BE2C (cell line): Measurements from ENCODE around the gene CACNA1D.

Experiments used
- DNase-seq: peaks from one replicate; pipeline ENCODE4 v3.0.0-alpha.2; 2020
- H3K27me3 ChIP-seq: fragments of 250-450 bp; sonication (Bioruptor Pico); 2 replicates; pipeline ENCODE4 v1.5.1; 2020; ENCODE audit warnings: mild to moderate bottlenecking
- H3K36me3 ChIP-seq: fragments of 250-450 bp; sonication (Bioruptor Pico); 2 replicates; pipeline ENCODE4 v1.5.1; 2020; ENCODE audit warnings: mild to moderate bottlenecking
- H3K4me1 ChIP-seq: fragments of 250-450 bp; sonication (Bioruptor Pico); 2 replicates; pipeline ENCODE4 v1.5.1; 2020
- H3K4me3 ChIP-seq: 2 replicates; pipeline ENCODE4 v1.5.1; 2011; ENCODE audit warnings: low read depth, low read length
- H3K9me3 ChIP-seq: fragments of 250-450 bp; sonication (Bioruptor Pico); 2 replicates; pipeline ENCODE4 v1.5.1; 2020
- CTCF ChIP-seq: IDR thresholded peaks from 2 replicates; pipeline ENCODE4 v1.5.1; 2012; ENCODE audit warnings: mild to moderate bottlenecking, low read depth, low read length

CACNA1D gene

GRCh38 chr3:53816425-53816824 is 322.0 kb downstream of the CACNA1D start:
- no peaks in the 10 kb centered on the region for H3K27me3 ChIP-seq
- no peak for DNase-seq
- no peak for TF ChIP-seq CTCF
- no peaks in the 10 kb centered on the region for H3K9me3 ChIP-seq
- H3K36me3 ChIP-seq: no peaks in the 10 kb centered on the region
- no peaks in the 10 kb centered on the region for H3K4me1 ChIP-seq
- no peak overlapping the region for H3K4me3 ChIP-seq

GRCh38 chr3:53817211-53817610 is 322.8 kb downstream of the CACNA1D start:
- no peak for DNase-seq
- no peak overlapping the region for H3K4me3 ChIP-seq
- no peaks in the 10 kb centered on the region for H3K36me3 ChIP-seq
- H3K27me3 ChIP-seq: no peaks in the 10 kb centered on the region
- no peak for TF ChIP-seq CTCF
- no peaks in the 10 kb centered on the region for H3K4me1 ChIP-seq
- no peaks in the 10 kb centered on the region for H3K9me3 ChIP-seq

- H3K9me3 ChIP-seq: no peaks in the 10 kb centered on the region
- H3K4me1 ChIP-seq: no peaks in the 10 kb centered on the region
- no peak for DNase-seq
- no peak for TF ChIP-seq CTCF
- H3K27me3 ChIP-seq: no peaks in the 10 kb centered on the region
- no peaks in the 10 kb centered on the region for H3K36me3 ChIP-seq
- H3K4me3 ChIP-seq: no peak overlapping the region
Observed at GRCh38 chr3:53817809-53818208, 323.4 kb downstream of the CACNA1D start.

GRCh38 chr3:53818221-53819162 is 324.1 kb downstream of the CACNA1D start:
- no peaks in the 10 kb centered on the region for H3K36me3 ChIP-seq
- no peak overlapping the region for H3K4me3 ChIP-seq
- no peaks in the 10 kb centered on the region for H3K9me3 ChIP-seq
- no peak for DNase-seq
- no peaks in the 10 kb centered on the region for H3K27me3 ChIP-seq
- no peaks in the 10 kb centered on the region for H3K4me1 ChIP-seq
- TF ChIP-seq CTCF: no peak

- no peaks in the 10 kb centered on the region for H3K9me3 ChIP-seq
- no peak for TF ChIP-seq CTCF
- H3K36me3 ChIP-seq: no peaks in the 10 kb centered on the region
- H3K4me1 ChIP-seq: no peaks in the 10 kb centered on the region
- no peak for DNase-seq
- no peaks in the 10 kb centered on the region for H3K27me3 ChIP-seq
- H3K4me3 ChIP-seq: no peak overlapping the region
Observed at GRCh38 chr3:53819163-53819868, 324.9 kb downstream of the CACNA1D start.

GRCh38 chr3:53820084-53820483 is 325.7 kb downstream of the CACNA1D start:
- Histone ChIP-seq H3K36me3 (no peaks in the 10 kb centered on the region), H3K27me3 (no peaks in the 10 kb centered on the region), H3K4me3 (no peak overlapping the region), H3K9me3 (no peaks in the 10 kb centered on the region), H3K4me1 (no peaks in the 10 kb centered on the region)
- no peak for DNase-seq
- no peak for TF ChIP-seq CTCF
